ENCODE data around the gene DIAPH3. TPM values are rescaled to one million over a fixed set of nuclear protein-coding genes. Genes with fewer than 3 reads are reported as not detected.

DIAPH3 gene
- total RNA-seq, 1 donor from 2014 or later = 0.32 TPM

DNA sequence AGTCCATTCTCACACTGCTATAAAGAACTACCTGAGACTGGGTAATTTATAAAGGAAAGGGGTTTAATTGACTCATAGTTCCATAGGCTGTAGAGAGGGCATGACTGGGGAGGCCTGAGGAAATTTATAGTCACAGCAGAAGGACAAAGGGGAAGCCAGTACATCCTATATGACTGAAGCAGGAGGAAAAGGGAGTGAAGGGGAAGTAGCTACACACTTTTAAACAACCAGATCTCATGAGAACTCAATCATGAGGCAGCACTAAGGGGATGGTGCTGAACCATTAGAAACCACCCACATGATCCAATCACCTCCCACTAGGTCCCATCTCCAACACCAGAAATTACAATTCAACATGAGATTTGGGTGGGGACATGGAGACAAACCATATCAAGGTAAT is 209.1 kb downstream of the DIAPH3 start:
- Histone ChIP-seq H3K27ac (no peak overlapping the region), H3K4me1 (no peaks in the 10 kb centered on the region), H3K4me3 (no peak overlapping the region), H3K36me3 (no peaks in the 10 kb centered on the region), H3K9me3 (peaks cover 0 to 5% of the 10 kb centered on the region in 2 donors), H3K27me3 (no peaks in the 10 kb centered on the region)
- intact Hi-C loops (cut with DNase I) = no loop called here
- TF ChIP-seq, protein P1, sequence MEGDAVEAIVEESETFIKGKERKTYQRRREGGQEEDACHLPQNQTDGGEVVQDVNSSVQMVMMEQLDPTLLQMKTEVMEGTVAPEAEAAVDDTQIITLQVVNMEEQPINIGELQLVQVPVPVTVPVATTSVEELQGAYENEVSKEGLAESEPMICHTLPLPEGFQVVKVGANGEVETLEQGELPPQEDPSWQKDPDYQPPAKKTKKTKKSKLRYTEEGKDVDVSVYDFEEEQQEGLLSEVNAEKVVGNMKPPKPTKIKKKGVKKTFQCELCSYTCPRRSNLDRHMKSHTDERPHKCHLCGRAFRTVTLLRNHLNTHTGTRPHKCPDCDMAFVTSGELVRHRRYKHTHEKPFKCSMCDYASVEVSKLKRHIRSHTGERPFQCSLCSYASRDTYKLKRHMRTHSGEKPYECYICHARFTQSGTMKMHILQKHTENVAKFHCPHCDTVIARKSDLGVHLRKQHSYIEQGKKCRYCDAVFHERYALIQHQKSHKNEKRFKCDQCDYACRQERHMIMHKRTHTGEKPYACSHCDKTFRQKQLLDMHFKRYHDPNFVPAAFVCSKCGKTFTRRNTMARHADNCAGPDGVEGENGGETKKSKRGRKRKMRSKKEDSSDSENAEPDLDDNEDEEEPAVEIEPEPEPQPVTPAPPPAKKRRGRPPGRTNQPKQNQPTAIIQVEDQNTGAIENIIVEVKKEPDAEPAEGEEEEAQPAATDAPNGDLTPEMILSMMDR (IDR thresholded peaks at IDR 0.05) = no peak
- no peak for DNase-seq (ENCODE audit: low spot score in 2 of 2)

DNA sequence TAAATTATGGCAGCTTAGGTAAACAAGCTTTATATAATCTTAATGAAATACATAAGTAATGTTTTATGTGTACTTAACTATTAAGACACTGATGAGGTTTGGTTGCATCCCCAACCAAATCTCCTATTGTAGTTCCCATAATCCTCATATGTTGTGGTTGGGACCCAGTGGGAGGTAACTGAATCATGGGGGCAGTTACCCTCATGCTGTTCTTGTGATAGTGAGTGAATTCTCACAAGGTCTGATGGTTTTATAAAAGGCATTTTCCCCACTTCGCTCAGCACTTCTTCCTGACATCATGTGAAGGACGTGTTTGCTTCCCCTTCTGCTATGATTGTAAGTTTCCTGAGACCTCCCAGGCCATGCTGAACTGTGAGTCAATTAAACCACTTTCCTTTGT is 212.7 kb downstream of the DIAPH3 start:
- TF ChIP-seq, protein P1 (IDR thresholded peaks at IDR 0.05) = no peak
- intact Hi-C loops (cut with DNase I) = no loop called here
- H3K4me3 ChIP-seq = no peak overlapping the region
- no peak overlapping the region for H3K27ac ChIP-seq
- no peaks in the 10 kb centered on the region for H3K27me3 ChIP-seq
- H3K9me3 ChIP-seq = peaks cover 0 to 2% of the 10 kb centered on the region in 2 donors
- no peak for DNase-seq (ENCODE audit: low spot score in 2 of 2)
- H3K36me3 ChIP-seq = no peaks in the 10 kb centered on the region
- H3K4me1 ChIP-seq = no peaks in the 10 kb centered on the region

DNA sequence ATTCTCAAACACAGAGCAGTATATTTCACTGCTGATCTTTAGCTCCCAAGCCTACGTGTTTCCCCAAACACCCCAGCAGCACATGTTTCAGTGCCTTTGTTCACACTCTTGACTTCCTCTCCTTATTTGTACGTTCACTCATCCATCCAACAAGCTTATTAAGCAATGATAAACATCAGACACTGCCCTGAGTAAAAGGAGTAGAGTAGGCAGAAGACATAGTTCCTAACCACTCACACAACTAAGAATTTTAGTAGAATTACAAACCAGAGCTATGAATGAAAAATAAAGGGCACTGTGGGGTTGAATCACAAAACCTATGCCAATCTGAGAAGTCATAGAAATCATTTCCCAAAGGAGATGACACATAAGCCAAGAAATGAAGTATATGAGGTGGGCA is 213.5 kb downstream of the DIAPH3 start:
- no peak overlapping the region for H3K4me3 ChIP-seq
- H3K4me1 ChIP-seq = no peaks in the 10 kb centered on the region
- no peaks in the 10 kb centered on the region for H3K36me3 ChIP-seq
- H3K27me3 ChIP-seq = no peaks in the 10 kb centered on the region
- TF ChIP-seq, protein P1 (IDR thresholded peaks at IDR 0.05) = no peak
- intact Hi-C loops (cut with DNase I) = no loop called here
- DNase-seq (ENCODE audit: low spot score in 2 of 2) = no peak
- no peaks in the 10 kb centered on the region for H3K9me3 ChIP-seq
- H3K27ac ChIP-seq = no peak overlapping the region

DNA sequence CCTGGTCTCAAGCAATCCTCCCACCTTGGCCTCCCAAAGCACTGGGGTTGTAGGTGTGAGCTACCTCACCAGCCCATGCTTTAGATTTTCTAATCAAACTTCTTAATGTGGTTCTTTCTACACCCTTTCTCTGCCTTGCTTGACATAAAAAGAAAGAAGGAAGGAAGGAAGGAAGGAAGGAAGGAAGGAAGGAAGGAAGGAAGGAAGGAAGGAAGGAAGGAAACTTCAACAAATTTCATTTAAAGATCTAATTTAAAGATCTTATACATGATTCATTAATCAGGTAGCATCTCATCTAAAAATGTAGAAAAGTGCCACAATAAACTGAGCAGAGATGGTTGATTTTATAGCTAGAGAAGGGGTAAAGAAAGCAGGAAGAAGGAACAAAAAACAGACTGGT is 215.0 kb downstream of the DIAPH3 start:
- intact Hi-C loops (cut with DNase I) = no loop called here
- H3K27ac ChIP-seq = no peak overlapping the region

DNA sequence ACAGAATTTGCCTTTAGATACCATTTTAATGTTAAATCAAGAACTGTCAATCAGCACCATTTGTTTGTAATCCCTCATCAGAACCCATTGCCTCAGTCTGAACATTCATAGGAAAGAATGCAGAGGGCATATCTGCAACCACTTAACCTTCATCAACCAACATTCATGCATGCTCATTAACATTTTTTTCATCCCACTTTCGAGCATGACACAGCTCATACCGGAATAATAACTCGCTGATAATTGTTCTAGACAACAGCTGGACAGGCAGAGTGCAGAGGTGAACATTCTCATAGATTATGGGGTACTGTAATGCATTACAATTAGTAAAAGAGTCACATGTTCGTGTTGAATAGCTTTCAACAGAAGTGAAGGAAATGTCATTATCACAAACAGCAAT is 216.8 kb downstream of the DIAPH3 start:
- DNase-seq (ENCODE audit: low spot score in 2 of 2) = no peak
- no peak overlapping the region for H3K27ac ChIP-seq
- intact Hi-C loops (cut with DNase I) = no loop called here
- no peaks in the 10 kb centered on the region for H3K4me1 ChIP-seq
- no peaks in the 10 kb centered on the region for H3K36me3 ChIP-seq
- TF ChIP-seq, protein P1 (IDR thresholded peaks at IDR 0.05) = no peak
- H3K27me3 ChIP-seq = no peaks in the 10 kb centered on the region
- no peaks in the 10 kb centered on the region for H3K9me3 ChIP-seq
- H3K4me3 ChIP-seq = no peak overlapping the region

More for the DNA sequence above, 215.0 kb downstream of the DIAPH3 start:
- DNase-seq (ENCODE audit: low spot score in 2 of 2) = no peak
- Histone ChIP-seq H3K4me1 (no peaks in the 10 kb centered on the region), H3K36me3 (no peaks in the 10 kb centered on the region), H3K9me3 (no peaks in the 10 kb centered on the region), H3K4me3 (no peak overlapping the region), H3K27me3 (no peaks in the 10 kb centered on the region)
- TF ChIP-seq, protein P1 (IDR thresholded peaks at IDR 0.05) = no peak

DNA sequence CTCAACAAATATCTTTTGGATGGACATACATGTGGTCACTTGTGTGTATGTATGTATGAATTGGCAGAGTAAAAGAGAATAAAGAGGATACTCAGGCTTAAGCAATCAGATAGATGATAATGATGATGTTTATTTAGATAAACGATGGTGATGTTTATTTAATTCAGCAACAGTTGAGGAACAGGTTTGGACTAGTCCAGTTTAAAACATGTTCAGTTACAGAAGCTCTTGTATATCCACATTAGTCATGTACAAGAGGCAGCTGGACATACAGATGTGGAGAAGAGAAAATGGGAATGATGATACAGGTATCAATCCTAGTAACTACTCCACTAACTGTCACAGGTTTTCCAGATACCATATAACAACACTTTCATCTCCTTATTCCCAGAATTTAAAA is 232.1 kb downstream of the DIAPH3 start:
- Histone ChIP-seq H3K27ac (no peak overlapping the region), H3K27me3 (no peaks in the 10 kb centered on the region), H3K4me1 (no peaks in the 10 kb centered on the region), H3K36me3 (no peaks in the 10 kb centered on the region), H3K9me3 (no peaks in the 10 kb centered on the region), H3K4me3 (no peak overlapping the region)
- no peak for DNase-seq (ENCODE audit: low spot score in 2 of 2)
- TF ChIP-seq, protein P1 (IDR thresholded peaks at IDR 0.05) = no peak
- intact Hi-C loops (cut with DNase I) = no loop called here
